GM19372 (cell line): ENCODE data around the gene EIF4E1B.
A peak's percentile ranks its signal among the peaks of the same experiment; 100 is the strongest.

Source experiments
- ATAC-seq: cut with Tn5 transposase; IDR thresholded peaks from one replicate; pipeline ENCODE4 v1.9.1; 2021; ENCODE audit warnings: mild to moderate bottlenecking, low read depth, moderate library complexity; ENCODE audit not compliant: unreplicated experiment

EIF4E1B gene

DNA sequence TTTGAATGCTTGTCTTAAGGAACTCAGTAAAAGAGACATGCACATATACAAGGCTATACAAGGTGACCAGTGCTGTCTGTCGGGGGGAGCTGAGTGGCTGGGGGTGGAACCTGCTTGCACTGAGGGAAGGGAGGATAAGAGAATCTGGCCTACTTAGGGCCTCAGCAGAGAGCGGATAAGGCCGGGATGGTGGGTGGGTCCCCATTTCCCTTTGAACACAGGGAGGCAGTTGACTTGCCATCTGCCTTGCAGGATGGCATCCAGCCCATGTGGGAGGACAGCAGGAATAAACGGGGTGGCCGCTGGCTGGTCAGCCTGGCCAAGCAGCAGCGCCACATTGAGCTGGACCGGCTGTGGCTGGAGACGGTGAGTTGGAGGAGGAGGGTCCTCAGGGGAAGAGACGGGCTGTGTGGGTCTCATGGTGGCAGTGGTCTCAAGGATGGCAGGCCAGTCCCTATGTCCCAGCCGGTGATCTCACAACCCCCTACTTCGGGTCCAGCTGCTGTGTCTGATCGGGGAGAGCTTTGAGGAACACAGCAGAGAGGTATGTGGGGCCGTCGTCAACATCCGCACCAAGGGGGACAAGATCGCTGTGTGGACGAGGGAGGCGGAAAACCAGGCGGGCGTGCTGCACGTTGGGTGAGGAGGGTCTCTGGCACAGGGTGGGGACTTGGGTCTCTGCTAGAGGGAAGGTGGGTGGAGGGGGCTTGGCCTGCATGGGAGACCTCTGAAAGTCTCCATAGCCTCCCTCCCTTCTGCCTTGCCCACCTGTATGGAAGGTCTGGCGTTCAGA is 14.6 kb downstream of the EIF4E1B start:
- ATAC-seq: no peak

DNA sequence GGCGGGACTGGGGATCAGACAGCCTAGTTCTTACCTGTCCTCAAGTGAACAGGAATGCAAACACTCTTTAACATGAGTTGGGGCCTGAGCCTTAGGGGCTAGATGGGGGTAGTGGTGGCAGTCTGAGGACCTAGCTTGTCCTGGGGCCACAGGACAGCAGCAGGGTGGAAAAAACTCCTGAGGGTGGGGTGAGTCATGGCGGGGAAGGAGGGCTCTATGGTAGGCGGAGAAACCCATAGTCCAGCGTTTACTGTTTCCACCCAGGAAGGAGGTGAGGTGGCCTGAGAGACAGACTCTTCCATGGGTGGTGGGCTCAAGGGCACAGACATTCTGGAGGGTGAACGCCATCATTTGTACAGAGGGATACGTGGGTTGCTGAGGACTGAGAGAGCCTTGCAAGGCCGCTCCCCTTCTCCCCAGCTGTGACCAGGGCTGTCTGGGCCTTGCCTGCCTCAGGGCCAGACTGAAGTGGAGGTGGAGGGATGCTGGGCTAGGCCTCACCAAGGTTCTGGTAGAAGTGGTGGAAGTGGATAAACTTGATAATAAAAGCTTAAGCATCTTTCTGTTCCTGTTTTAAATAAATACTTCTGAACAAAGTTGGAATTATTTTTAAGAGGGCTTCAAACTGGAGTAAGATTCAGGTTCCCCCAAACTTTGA is 15.7 kb downstream of the EIF4E1B start:
- ATAC-seq: no peak

DNA sequence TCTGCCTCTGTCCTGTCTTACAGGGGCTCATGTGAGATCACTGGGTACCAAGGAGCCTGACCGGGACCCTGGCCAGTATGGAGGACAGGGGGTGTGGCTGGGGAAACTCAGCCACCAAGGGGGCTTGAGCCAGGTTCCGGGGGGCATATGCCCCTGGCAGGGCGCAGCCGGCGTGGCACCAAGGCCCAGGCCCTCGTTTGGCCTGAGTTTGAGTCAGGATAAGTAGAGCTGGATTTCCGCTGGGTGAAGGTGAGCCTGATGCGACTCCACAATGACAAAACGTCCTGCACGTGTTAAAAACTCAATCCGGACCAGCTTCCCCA is 16.2 kb downstream of the EIF4E1B start:
- peak; percentile 11 for ATAC-seq

- ATAC-seq: peak; percentile 90
Measured at GRCh38 chr5:176647030-176647842, 16.8 kb downstream of the EIF4E1B start, which contains the start of gene TSPAN17. TSS of gene TSPAN17 (plus strand) at chr5:176647484. CDS start at chr5:176647616, 132 bp downstream.

DNA sequence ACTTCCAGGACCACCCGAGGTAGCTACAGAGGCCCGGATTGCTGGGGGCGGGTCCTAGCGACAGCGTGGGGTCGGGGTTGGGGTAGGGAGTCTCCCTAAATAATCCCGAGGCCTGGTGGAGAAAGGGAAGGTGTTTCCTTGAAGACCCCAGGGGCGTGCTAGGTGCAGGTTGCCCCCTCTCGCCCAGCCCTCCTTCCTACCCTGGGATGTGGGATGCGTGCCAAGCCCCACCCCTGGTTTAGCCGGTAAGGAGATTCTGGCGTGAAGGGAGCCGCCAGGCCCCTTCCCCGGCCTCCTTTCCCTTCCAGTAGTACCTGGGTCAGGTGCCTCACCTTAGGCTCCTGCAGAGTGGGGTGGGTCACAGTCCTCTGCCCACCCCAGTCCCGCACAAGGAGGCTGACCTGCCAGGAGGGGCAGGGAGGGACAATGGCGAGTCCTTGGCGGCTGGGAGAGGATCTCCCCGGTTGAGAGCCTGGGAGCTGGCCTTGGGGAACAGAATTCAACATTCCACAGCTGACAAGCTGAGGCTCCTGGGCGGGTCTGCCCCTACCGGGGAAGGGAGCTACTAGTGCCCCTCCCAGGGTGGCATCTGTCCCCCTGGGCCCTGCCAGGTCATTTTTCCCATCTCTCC is 17.5 kb downstream of the EIF4E1B start:
- ATAC-seq: no peak

GRCh38 chr5:176648474-176649194 is 18.2 kb downstream of the EIF4E1B start:
- no peak for ATAC-seq

- no peak for ATAC-seq
Measured at GRCh38 chr5:176650354-176650884, 19.9 kb downstream of the EIF4E1B start.

DNA sequence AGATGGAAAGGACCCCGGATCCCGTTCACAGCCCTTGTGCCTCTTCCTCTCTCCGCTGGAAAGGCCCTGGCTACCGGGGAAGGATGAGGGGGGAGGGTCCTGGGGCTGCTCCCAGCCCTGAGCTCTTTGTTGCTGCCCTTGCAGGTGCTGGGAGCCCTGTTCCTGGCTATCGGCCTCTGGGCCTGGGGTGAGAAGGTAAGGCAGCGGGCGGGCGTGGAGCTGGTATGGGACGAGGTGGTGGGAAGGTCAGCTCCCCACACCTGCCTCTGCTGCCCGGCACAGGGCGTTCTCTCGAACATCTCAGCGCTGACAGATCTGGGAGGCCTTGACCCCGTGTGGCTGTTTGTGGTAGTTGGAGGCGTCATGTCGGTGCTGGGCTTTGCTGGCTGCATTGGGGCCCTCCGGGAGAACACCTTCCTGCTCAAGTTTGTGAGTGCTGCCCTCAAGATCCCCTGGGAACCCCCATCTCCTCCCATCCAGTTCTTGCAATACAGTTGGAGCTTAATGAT is 21.1 kb downstream of the EIF4E1B start:
- no peak for ATAC-seq

DNA sequence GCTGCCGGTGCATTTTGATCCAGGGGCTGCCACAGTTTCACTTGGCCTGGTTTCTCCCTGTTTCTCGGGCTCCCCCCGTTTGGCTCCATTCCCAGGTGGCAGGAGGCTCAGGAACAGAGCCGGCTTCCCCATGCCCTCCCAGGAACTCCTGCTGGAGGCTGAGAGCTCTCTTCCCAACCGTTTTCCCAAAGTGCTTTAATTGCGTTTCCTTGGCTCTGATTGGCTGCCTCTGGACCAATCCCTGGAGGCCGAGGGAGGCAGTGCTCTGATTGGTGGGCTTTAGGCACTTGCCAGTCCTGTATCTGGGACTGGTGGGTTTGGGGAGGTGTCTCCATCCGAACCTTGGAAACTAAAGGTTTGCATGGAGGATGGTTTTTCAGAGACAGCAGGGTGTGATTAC is 21.7 kb downstream of the EIF4E1B start:
- no peak for ATAC-seq

DNA sequence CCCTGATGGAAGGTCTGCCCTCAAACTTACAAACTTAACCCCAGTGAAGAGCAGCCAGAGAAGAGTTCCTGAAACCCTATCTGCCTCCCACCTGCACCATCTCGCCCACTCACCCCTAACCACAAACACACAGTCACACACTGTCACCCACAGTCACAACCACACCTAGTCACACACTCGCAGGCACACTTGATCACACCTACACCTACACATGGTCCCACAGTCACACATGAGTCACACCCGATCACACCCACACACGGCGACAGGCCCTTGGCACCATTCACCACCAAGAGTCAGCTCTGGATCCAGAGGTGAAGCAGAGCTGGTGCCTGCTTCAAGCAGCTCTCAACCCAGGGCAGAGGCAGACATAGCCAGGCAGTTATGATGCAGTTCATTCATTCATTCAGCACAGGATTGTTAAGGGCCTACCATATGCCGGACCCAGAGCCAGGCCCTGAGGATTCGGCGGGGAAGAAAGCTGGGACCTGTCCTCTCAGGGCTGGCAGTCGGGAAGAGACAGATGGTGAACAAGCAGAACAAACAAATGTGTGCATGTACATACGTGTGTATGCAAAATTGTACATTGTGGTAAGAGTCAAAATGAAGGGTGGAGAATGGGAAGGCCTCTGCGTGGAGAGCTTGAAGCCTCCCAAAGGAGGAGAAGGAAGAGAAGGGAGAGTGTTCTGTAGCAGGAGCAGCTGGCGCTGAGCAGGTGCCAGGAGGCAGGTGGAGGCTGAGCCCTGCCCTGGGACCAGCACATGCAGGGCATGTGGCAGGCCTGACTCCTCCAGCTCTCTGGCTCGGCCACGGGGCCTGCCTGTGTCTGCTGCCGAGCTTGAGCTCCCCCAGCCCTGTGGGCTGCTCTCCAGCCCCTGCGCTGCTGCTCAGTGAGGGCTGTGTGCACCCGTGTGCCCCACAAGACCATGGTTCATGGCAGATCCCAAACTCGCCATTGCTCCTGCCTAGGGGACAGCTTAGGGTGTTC is 23.2 kb downstream of the EIF4E1B start:
- no peak for ATAC-seq

- no peak for ATAC-seq
Measured at GRCh38 chr5:176654856-176655255, 24.4 kb downstream of the EIF4E1B start.

DNA sequence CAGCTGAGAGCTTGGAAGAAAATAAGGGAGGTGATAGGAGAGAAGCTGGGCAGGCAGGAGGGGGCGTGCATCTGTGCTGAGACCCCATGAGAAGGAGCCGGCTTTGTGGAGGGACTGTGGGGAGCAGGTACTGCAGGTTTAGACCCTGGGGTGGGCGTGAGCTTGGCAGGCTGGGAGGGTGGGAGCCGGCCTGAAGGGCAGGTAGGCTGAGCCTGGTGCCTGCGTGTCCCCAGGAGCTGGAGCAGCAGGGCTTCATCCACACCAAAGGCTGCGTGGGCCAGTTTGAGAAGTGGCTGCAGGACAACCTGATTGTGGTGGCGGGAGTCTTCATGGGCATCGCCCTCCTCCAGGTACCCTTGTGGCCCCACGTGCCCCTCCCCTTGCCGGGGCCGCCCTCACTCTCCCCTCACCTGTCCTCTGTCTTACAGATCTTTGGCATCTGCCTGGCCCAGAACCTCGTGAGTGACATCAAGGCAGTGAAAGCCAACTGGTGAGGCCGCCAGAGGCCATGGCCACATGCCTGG is 26.1 kb downstream of the EIF4E1B start:
- ATAC-seq: no peak

DNA sequence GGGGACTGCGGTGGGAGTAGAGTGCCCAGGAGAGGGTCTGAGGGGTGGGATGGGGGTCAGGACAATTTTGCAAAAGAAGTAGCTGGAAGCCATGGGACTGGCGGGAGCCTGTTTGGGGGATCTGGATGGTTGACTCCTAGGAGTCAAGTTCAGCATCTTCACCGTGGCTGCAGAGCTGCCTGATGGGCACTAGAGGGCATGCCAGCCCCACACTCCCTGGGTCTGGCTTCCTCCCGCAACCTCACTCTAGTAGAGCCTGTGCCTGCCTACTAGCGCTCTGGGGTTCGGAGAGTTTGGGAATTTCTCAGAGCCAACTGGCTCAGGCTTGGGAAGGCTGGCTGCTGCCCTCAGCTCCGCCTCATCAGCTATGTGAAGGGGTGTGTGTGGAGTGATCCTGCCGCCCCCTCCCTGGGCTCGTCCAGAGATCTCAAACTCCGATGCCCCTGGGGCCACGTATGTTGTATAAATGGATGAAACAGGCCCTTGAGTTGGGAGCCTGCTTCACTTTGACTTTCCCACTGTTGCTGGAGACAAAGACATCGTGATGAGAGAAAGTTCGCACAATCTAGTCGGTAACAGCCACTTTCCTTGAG is 27.6 kb downstream of the EIF4E1B start:
- no peak for ATAC-seq

- no peak for ATAC-seq
Measured at GRCh38 chr5:176658817-176659511, 28.5 kb downstream of the EIF4E1B start.

DNA sequence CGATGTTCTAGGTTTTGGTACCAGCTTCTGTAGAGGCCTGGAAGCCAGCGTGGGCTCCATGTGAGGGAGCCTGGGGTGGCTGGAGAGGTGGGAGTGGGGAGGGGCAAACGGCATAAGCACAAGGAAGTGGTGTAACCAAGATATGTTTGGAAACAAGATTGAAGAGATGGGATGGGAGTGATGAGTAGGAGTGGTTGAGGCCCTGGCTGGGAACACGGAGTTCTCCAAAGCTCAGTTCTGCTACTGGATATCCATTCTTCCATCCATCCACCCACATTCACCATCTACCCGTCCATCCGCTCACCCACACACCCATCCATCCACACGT is 29.0 kb downstream of the EIF4E1B start:
- no peak for ATAC-seq

DNA sequence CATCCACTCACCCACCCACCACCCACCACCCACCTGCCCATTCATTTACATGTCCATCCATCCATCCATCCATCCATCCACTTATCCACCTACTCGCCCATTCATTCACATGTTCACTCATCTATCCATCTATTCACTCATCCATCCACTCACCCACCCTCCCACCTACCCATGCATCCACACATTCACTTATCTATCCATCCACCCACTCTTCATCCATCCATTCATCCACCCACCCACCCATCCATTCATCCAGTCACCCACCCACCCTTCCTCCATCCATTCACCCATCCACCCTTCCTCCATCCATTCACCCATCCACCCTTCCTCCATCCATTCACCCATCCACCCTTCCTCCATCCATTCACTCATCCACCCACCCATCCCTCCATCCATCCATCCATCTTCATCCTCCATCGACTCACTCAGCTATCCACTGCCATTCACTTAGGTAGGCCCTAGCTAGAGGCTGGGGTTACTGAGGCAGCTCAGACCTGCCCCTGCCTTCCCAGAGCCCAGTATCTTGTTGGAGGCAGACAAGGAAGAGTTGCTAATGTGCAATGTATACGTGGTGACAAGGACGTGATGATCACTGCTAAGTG is 29.5 kb downstream of the EIF4E1B start:
- ATAC-seq: no peak

DNA sequence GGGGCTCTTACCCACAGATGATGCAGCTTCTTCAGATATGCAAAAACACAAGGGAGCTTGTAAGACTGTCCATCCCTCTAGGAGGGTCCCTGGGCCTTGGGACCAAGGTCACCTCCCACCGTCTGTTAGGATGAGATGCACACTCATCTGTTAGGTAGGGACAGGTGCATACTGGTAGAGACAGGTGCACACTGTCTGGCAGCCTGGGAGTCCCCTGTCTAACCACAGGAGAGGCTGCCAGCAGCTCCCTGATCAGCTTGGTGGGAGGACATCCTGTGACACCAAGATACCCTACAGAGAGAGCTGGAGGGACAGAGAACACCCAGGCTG is 30.0 kb downstream of the EIF4E1B start:
- ATAC-seq: peak; percentile 25
